Measurements from ENCODE around the gene CTAG1A.

DNA sequence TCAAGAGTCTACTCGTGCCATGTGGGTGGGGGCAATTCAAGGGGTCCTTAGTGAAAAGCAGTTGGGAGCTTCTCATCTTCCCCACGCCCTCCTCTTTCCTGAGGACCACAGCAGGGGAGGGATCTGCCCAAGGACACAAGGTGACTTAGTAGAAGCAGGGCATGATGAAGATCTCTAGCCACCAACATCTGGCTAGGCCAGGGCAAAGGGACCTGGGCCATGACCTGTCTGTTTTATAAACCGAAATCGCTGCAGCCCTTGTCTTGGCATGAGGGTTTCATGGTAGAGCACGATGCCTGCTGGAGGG lies 43.4 kb upstream of the CTAG1A start:
- TF ChIP-seq POLR2A (IDR thresholded peaks at IDR 0.05; ENCODE audit: low read length) = no peak
- TF ChIP-seq GATA1 (IDR thresholded peaks at IDR 0.05; ENCODE audit: low read depth, low read length) = no peak

Measured in erythroblast (primary cell).